Suprapubic skin (tissue), 4 donors: ENCODE measurements around the gene AFF1. TPM values are rescaled to one million over a fixed set of nuclear protein-coding genes. Genes with fewer than 3 reads are reported as not detected.
A peak's percentile ranks its signal among the peaks of the same experiment; 100 is the strongest.

Source experiments
- DNase-seq, 2 donors: peaks; one replicate each; pipeline ENCODE4 v3.0.0-alpha.2; 2019; ENCODE audit warnings: low spot score in 2 of 2
- H3K27ac ChIP-seq: fragments of 200-600 bp; sonication (generic); one replicate; pipeline ENCODE4 v1.5.1; 2019
- H3K27me3 ChIP-seq: fragments of 200-600 bp; sonication (generic); one replicate; pipeline ENCODE4 v1.5.1; 2019
- H3K36me3 ChIP-seq: fragments of 200-600 bp; sonication (generic); one replicate; pipeline ENCODE4 v1.5.1; 2019
- H3K4me1 ChIP-seq: fragments of 200-600 bp; sonication (generic); one replicate; pipeline ENCODE4 v1.5.1; 2019
- H3K4me3 ChIP-seq: fragments of 200-600 bp; sonication (generic); one replicate; pipeline ENCODE4 v1.5.1; 2019; ENCODE audit warnings: mild to moderate bottlenecking
- H3K9me3 ChIP-seq: fragments of 200-600 bp; sonication (generic); one replicate; pipeline ENCODE4 v1.5.1; 2019
- CTCF ChIP-seq, 2 donors: fragments of 200-600 bp in 1 of 2; fragments of 450-650 bp in 1 of 2; sonication (generic) in 1 of 2; IDR thresholded peaks; one replicate each; pipeline ENCODE4 v1.5.1; 2016 to 2019; ENCODE audit warnings: antibody characterized with exemption in 2 of 2, mild to moderate bottlenecking in 1 of 2, moderate library complexity in 1 of 2
- EP300 ChIP-seq: sonication (generic); formaldehyde crosslinking; IDR thresholded peaks from one replicate; pipeline ENCODE4 v1.6.1; 2017; ENCODE audit warnings: antibody characterized with exemption
- POLR2A ChIP-seq, 2 donors: fragments of 450-650 bp; IDR thresholded peaks; one replicate each; pipeline ENCODE4 v1.6.1; 2017; ENCODE audit warnings: antibody characterized with exemption in 2 of 2, mild to moderate bottlenecking in 2 of 2, moderate library complexity in 2 of 2
- POLR2AphosphoS5 ChIP-seq, 3 donors: sonication (generic); formaldehyde crosslinking; IDR thresholded peaks; one replicate each; pipeline ENCODE4 v1.6.1; 2017; ENCODE audit warnings: antibody characterized with exemption in 3 of 3
- WGBS: methylation state at CpG from one replicate; pipeline ENCODE4 v1.1.5; 2018; 5-methylcytosine and 5-hydroxymethylcytosine counted together
- total RNA-seq, 4 donors: library from RNA; depleted of rRNA; stranded (reverse); fragments of >200 nt; gene quantifications; one replicate each; pipeline ENCODE4 v1.1.0, GENCODE V29; 2016

Gene AFF1
- total RNA-seq, 4 donors from 2014 or later: 67.2 to 175 (median 103) TPM

- peaks cover 73% of the 10 kb centered on the region for H3K4me1 ChIP-seq
- TF ChIP-seq POLR2A (IDR thresholded peaks at IDR 0.05) (no peak), POLR2AphosphoS5 (IDR thresholded peaks at IDR 0.05) (no peak), CTCF (IDR thresholded peaks at IDR 0.05) (no peak), EP300 (no peak)
- 47% methylated on average over 3 of the region's 3 CpGs for WGBS
Observed at GRCh38 chr4:87053176-87053658, 118.4 kb downstream of the AFF1 start.

GRCh38 chr4:87053802-87054767 lies 119.3 kb downstream of the AFF1 start:
- Histone ChIP-seq H3K27me3 (no peaks in the 10 kb centered on the region), H3K27ac (peak overlapping the region; percentile 5), H3K4me1 (peaks cover 79% of the 10 kb centered on the region), H3K36me3 (peaks cover 4% of the 10 kb centered on the region), H3K9me3 (no peaks in the 10 kb centered on the region), H3K4me3 (no peak overlapping the region)
- no peak for DNase-seq
- TF ChIP-seq EP300 (no peak), POLR2A (IDR thresholded peaks at IDR 0.05) (no peak), CTCF (IDR thresholded peaks at IDR 0.05) (no peak), POLR2AphosphoS5 (IDR thresholded peaks at IDR 0.05) (no peak)
- 57% methylated on average over 10 of the region's 10 CpGs for WGBS

More at GRCh38 chr4:87053176-87053658, 118.4 kb downstream of the AFF1 start:
- Histone ChIP-seq H3K4me3 (no peak overlapping the region), H3K9me3 (no peaks in the 10 kb centered on the region), H3K27me3 (no peaks in the 10 kb centered on the region), H3K27ac (peak overlapping the region; percentile 5), H3K36me3 (peaks cover 4% of the 10 kb centered on the region)
- DNase-seq: no peak

- no peak for DNase-seq
Observed at GRCh38 chr4:87054900-87055299, 120.1 kb downstream of the AFF1 start.

GRCh38 chr4:87055311-87055710 lies 120.5 kb downstream of the AFF1 start:
- Histone ChIP-seq H3K36me3 (peaks cover 4% of the 10 kb centered on the region), H3K27ac (peak overlapping the region; percentile 5), H3K27me3 (no peaks in the 10 kb centered on the region), H3K4me1 (peaks cover 81% of the 10 kb centered on the region), H3K4me3 (no peak overlapping the region), H3K9me3 (no peaks in the 10 kb centered on the region)
- no peak for TF ChIP-seq CTCF (IDR thresholded peaks at IDR 0.05)
- TF ChIP-seq POLR2AphosphoS5 (IDR thresholded peaks at IDR 0.05): no peak
- no peak for TF ChIP-seq EP300
- no peak for DNase-seq
- 16% methylated on average over 2 of the region's 2 CpGs for WGBS

More at GRCh38 chr4:87054900-87055299, 120.1 kb downstream of the AFF1 start:
- TF ChIP-seq POLR2A (IDR thresholded peaks at IDR 0.05): no peak
- no peak for TF ChIP-seq EP300
- no peak for TF ChIP-seq CTCF (IDR thresholded peaks at IDR 0.05)
- no peak for TF ChIP-seq POLR2AphosphoS5 (IDR thresholded peaks at IDR 0.05)
- no peak overlapping the region for H3K4me3 ChIP-seq
- peaks cover 4% of the 10 kb centered on the region for H3K36me3 ChIP-seq
- peak overlapping the region; percentile 5 for H3K27ac ChIP-seq
- 36% methylated on average over 3 of the region's 3 CpGs for WGBS
- H3K9me3 ChIP-seq: no peaks in the 10 kb centered on the region
- H3K4me1 ChIP-seq: peaks cover 81% of the 10 kb centered on the region
- H3K27me3 ChIP-seq: no peaks in the 10 kb centered on the region

GRCh38 chr4:87056881-87057280 lies 122.1 kb downstream of the AFF1 start:
- Histone ChIP-seq H3K36me3 (peaks cover 4% of the 10 kb centered on the region), H3K4me3 (no peak overlapping the region), H3K27me3 (no peaks in the 10 kb centered on the region), H3K9me3 (no peaks in the 10 kb centered on the region), H3K27ac (peak overlapping the region; percentile 25), H3K4me1 (peaks cover 91% of the 10 kb centered on the region)
- DNase-seq: no peak
- no peak for TF ChIP-seq POLR2AphosphoS5 (IDR thresholded peaks at IDR 0.05)
- TF ChIP-seq POLR2A (IDR thresholded peaks at IDR 0.05): no peak
- no peak for TF ChIP-seq EP300
- no peak for TF ChIP-seq CTCF (IDR thresholded peaks at IDR 0.05)
- WGBS: 82% methylated on average over 2 of the region's 2 CpGs
